ENCODE results near the gene ITPK1. TPM values are rescaled to one million over a fixed set of nuclear protein-coding genes. Genes with fewer than 3 reads are reported as not detected.

ITPK1 gene
- total RNA-seq, 3 donors from 2014 or later = 49.4 to 59.7 (median 59.1) TPM

DNA sequence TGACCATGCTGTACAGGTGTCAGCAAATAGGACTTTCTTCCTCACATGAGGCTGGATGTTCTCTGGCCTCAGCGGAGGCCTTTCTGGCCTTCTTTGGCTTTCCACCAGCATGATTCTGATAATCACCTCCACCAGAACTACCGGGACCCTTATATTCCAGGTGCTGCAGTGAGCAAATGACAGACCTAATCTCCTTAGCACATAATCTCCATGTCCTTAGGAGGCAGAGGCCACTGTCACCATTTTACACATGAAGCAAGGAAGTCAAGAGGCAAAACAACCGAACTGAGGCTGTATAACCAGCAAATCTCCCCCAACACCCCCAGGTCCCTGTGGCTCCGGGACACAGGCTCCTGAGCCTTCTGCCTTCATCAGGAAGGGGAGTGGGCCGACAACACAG is 91.2 kb downstream of the ITPK1 start:
- Mint-ChIP-seq H3K4me3 (no peak overlapping the region), H3K27me3 (ENCODE audit: low read depth) (no peaks in the 10 kb centered on the region), H3K9me3 (no peaks in the 10 kb centered on the region), H3K4me1 (ENCODE audit: low read depth) (peaks cover 17% of the 10 kb centered on the region), H3K36me3 (ENCODE audit: insufficient read depth) (peaks cover 8% of the 10 kb centered on the region)
- DNase-seq (no peak), ATAC-seq (no peak)

DNA sequence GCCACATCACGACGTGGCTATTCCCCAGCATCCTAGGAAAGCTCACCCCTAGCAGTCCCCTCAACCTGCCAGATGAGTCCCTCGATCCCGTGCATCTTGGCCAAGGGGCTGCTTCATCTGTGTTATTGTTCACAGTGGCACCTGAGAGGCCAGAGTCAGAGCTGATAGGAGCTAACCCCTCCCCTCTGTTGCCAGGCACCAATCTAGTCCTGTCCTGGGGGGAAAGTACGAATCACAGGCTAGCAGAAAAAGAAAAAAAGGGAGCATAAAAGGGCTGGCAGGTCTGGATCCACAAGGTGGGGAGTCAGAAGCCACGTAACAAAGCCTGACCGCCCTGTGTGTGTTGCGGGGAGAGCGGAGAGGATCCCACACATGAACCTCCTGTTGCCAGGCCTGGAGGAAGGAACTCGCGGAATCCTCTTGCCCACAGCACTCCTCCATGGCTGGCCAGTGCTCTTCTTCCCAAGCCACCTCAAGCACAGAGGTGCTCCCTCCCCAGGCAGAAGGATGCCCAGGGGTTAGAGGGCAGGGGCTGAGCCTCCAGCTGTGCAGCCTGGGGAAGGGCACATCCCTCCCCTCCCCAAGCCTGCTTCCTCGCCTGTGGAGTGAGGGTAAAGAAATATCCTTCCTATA is 91.8 kb downstream of the ITPK1 start:
- Mint-ChIP-seq H3K27me3 (ENCODE audit: low read depth) (no peaks in the 10 kb centered on the region), H3K9me3 (no peaks in the 10 kb centered on the region), H3K36me3 (ENCODE audit: insufficient read depth) (peaks cover 8% of the 10 kb centered on the region), H3K4me3 (no peak overlapping the region), H3K4me1 (ENCODE audit: low read depth) (peaks cover 17% of the 10 kb centered on the region)
- DNase-seq (no peak), ATAC-seq (no peak)

- Mint-ChIP-seq H3K27me3 (ENCODE audit: low read depth) (no peaks in the 10 kb centered on the region), H3K4me3 (no peak overlapping the region), H3K36me3 (ENCODE audit: insufficient read depth) (peaks cover 8% of the 10 kb centered on the region), H3K9me3 (no peaks in the 10 kb centered on the region), H3K4me1 (ENCODE audit: low read depth) (peaks cover 17% of the 10 kb centered on the region)
- DNase-seq = no peak
- ATAC-seq = no peak
Observed at GRCh38 chr14:93023039-93023438, 92.7 kb downstream of the ITPK1 start.

GRCh38 chr14:93019970-93020369 is 95.8 kb downstream of the ITPK1 start:
- peaks cover 6% of the 10 kb centered on the region for H3K36me3 Mint-ChIP-seq (ENCODE audit: insufficient read depth)
- no peaks in the 10 kb centered on the region for H3K9me3 Mint-ChIP-seq
- H3K27me3 Mint-ChIP-seq (ENCODE audit: low read depth) = no peaks in the 10 kb centered on the region
- ATAC-seq (no peak), DNase-seq (no peak)
- H3K4me1 Mint-ChIP-seq (ENCODE audit: low read depth) = peaks cover 7% of the 10 kb centered on the region
- H3K4me3 Mint-ChIP-seq = no peak overlapping the region

DNA sequence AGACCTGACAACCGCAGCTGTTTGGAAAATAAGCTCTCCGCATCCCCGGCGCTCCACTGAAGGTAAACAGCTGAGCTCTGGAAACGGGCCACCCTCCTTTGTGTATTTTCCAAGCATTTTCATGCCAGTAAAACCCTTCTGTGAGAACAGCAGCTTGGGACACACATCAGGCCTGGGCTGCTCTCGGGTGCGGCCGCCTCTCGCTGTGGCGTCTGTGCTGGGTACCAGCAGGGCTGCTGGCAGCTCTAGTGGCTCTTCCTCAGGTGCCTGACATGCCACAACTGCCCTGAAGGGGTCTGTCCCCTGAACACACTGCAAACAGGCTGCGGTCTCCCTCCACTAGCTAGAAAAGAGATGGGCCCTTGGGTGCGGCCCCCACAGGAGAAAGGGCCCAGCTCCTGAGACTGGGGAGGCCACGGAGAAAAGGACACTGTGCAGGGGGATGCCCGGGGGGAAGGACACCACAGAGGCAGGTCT is 96.3 kb downstream of the ITPK1 start:
- Mint-ChIP-seq H3K4me3 (no peak overlapping the region), H3K4me1 (ENCODE audit: low read depth) (peaks cover 10% of the 10 kb centered on the region), H3K27me3 (ENCODE audit: low read depth) (no peaks in the 10 kb centered on the region), H3K36me3 (ENCODE audit: insufficient read depth) (peaks cover 8% of the 10 kb centered on the region), H3K9me3 (no peaks in the 10 kb centered on the region)
- DNase-seq (no peak), ATAC-seq (no peak)

DNA sequence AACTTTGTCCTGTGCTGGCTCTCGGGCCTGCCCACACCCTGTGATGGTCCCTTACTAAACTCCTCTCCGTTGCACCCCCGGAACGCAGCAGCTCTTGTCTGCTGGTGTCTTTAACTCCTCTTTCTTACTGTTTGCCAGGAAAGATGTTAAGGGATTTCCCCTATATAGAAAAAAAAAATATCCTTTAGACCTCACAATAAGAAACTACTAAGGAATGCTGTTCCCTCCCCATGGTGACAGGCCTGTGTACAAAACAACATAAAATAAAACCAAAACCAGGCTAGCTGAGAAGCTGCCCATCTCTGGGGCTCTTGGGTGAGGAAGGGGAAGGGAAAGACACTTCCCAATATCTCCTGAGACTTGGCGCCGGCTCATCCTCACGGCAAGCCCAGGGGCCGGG is 97.4 kb downstream of the ITPK1 start:
- peaks cover 8% of the 10 kb centered on the region for H3K36me3 Mint-ChIP-seq (ENCODE audit: insufficient read depth)
- DNase-seq (no peak), ATAC-seq (no peak)
- H3K27me3 Mint-ChIP-seq (ENCODE audit: low read depth) = no peaks in the 10 kb centered on the region
- no peak overlapping the region for H3K4me3 Mint-ChIP-seq
- peaks cover 19% of the 10 kb centered on the region for H3K4me1 Mint-ChIP-seq (ENCODE audit: low read depth)
- no peaks in the 10 kb centered on the region for H3K9me3 Mint-ChIP-seq

GRCh38 chr14:93017898-93018297 is 97.8 kb downstream of the ITPK1 start:
- DNase-seq = no peak
- H3K4me1 Mint-ChIP-seq (ENCODE audit: low read depth) = peaks cover 23% of the 10 kb centered on the region
- no peaks in the 10 kb centered on the region for H3K27me3 Mint-ChIP-seq (ENCODE audit: low read depth)
- ATAC-seq = no peak
- peaks cover 8% of the 10 kb centered on the region for H3K36me3 Mint-ChIP-seq (ENCODE audit: insufficient read depth)
- no peaks in the 10 kb centered on the region for H3K9me3 Mint-ChIP-seq
- H3K4me3 Mint-ChIP-seq = no peak overlapping the region

DNA sequence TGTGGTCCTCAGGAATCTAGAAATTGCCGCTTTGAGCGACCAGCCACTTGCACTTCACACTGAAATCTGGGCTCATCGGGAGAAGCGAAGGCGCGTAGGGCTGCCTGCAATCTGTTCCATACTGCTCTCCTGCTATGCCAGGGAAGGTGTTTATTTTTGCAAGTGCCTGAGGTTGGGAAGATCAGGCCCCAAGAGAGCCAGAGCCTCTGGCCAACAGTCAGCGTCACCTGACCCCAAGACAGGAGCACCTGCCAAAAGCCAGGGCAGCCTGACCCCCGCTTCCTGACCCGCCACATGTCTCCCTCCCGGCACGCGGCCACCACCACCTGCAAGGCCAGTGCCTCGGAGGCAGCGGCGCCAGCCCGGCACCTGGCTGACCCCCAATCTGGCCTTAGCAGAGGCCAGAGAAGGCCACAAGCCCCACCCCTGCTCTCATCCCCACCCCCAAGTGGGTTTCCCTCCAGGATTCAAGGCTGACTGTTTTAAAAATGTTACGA is 98.4 kb downstream of the ITPK1 start:
- ATAC-seq = no peak
- H3K4me1 Mint-ChIP-seq (ENCODE audit: low read depth) = peaks cover 21% of the 10 kb centered on the region
- H3K9me3 Mint-ChIP-seq = no peaks in the 10 kb centered on the region
- no peak for DNase-seq
- no peaks in the 10 kb centered on the region for H3K27me3 Mint-ChIP-seq (ENCODE audit: low read depth)
- peaks cover 6% of the 10 kb centered on the region for H3K36me3 Mint-ChIP-seq (ENCODE audit: insufficient read depth)
- H3K4me3 Mint-ChIP-seq = no peak overlapping the region

DNA sequence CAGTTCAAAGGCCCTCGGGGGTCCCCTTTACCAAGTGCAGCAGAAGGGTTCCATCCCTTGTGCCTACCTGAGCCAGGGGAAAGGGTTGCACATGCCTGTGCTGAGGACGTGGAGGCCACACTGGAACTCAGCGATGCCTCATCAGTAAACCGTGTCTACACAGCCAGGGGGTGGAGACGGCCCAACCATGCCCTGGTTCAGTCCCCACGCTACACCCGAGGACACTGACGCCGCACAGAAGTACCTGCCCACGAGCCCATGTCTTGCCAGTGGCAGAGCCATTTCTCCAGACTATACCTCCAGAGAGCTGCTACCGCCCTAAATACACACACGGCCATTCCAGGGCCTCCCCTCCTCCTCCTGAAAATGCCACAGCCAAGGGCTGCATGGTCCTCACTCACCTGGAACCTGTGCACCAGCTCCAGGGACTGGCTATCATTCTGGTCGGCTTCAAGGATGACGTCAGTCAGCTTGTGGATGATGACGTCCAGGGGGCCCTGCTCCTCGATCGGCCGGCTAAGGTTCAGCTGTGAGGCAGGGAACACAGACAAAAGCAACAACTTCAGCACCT is 99.4 kb downstream of the ITPK1 start:
- DNase-seq = no peak
- Mint-ChIP-seq H3K36me3 (ENCODE audit: insufficient read depth) (peaks cover 2% of the 10 kb centered on the region), H3K4me3 (no peak overlapping the region), H3K4me1 (ENCODE audit: low read depth) (peaks cover 24% of the 10 kb centered on the region), H3K27me3 (ENCODE audit: low read depth) (no peaks in the 10 kb centered on the region), H3K9me3 (no peaks in the 10 kb centered on the region)
- no peak for ATAC-seq

GRCh38 chr14:93015505-93015904 is 100.2 kb downstream of the ITPK1 start:
- ATAC-seq (no peak), DNase-seq (no peak)
- H3K27me3 Mint-ChIP-seq (ENCODE audit: low read depth) = no peaks in the 10 kb centered on the region
- H3K4me1 Mint-ChIP-seq (ENCODE audit: low read depth) = peaks cover 24% of the 10 kb centered on the region
- no peaks in the 10 kb centered on the region for H3K9me3 Mint-ChIP-seq
- H3K36me3 Mint-ChIP-seq (ENCODE audit: insufficient read depth) = peaks cover 2% of the 10 kb centered on the region
- no peak overlapping the region for H3K4me3 Mint-ChIP-seq

GRCh38 chr14:93015064-93015463 is 100.7 kb downstream of the ITPK1 start:
- ATAC-seq = no peak
- no peak for DNase-seq
- H3K9me3 Mint-ChIP-seq = no peaks in the 10 kb centered on the region
- H3K4me3 Mint-ChIP-seq = no peak overlapping the region
- no peaks in the 10 kb centered on the region for H3K27me3 Mint-ChIP-seq (ENCODE audit: low read depth)
- peaks cover 24% of the 10 kb centered on the region for H3K4me1 Mint-ChIP-seq (ENCODE audit: low read depth)
- H3K36me3 Mint-ChIP-seq (ENCODE audit: insufficient read depth) = peaks cover 2% of the 10 kb centered on the region

DNA sequence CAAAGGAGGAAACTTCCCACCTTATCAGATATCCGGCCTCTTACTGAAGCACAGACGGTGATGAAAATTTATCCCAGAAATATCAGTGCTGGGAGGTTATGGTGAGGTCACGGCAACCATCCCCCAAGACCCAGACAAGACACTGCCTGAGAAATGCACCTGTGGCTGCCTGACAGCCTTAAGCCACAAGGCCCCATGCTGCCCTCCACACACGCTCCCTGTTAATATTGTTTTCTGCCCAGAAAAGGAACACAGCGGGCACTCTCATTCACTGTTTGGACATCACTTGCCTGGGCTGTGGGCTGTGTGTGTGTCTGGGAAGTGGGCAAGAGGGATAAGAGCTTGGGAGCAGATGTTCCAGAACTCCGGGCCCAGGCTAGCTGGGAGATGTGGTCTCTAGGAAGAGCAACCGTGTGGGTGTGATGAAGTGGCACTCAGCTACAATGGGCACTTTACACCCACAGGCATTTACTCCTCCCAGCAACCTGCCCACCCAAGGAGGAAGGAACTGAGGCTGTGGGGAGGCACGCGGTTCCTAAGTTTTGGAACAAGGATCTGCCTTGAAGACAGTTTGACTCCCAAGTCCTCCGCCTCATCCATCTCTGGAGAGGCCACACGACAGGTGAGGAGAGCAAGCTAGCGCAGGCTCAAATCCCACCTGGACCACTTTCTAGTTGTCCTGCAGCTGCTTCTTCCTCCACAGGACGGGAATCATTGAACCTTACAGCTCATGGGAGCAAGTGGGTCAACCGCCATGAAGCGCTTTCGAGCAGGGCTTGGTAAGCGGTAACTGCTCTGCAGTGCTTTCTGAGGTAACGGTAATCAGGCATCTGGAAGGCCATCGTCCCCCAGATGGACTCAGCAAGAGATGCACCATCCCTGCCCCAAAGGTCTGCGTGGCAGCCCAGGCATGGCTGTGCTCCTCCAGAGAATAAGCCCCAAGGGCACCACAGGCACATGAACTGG is 101.4 kb downstream of the ITPK1 start:
- DNase-seq = no peak
- Mint-ChIP-seq H3K9me3 (no peaks in the 10 kb centered on the region), H3K36me3 (ENCODE audit: insufficient read depth) (peaks cover 2% of the 10 kb centered on the region), H3K4me1 (ENCODE audit: low read depth) (peaks cover 24% of the 10 kb centered on the region), H3K4me3 (no peak overlapping the region), H3K27me3 (ENCODE audit: low read depth) (no peaks in the 10 kb centered on the region)
- ATAC-seq = no peak

DNA sequence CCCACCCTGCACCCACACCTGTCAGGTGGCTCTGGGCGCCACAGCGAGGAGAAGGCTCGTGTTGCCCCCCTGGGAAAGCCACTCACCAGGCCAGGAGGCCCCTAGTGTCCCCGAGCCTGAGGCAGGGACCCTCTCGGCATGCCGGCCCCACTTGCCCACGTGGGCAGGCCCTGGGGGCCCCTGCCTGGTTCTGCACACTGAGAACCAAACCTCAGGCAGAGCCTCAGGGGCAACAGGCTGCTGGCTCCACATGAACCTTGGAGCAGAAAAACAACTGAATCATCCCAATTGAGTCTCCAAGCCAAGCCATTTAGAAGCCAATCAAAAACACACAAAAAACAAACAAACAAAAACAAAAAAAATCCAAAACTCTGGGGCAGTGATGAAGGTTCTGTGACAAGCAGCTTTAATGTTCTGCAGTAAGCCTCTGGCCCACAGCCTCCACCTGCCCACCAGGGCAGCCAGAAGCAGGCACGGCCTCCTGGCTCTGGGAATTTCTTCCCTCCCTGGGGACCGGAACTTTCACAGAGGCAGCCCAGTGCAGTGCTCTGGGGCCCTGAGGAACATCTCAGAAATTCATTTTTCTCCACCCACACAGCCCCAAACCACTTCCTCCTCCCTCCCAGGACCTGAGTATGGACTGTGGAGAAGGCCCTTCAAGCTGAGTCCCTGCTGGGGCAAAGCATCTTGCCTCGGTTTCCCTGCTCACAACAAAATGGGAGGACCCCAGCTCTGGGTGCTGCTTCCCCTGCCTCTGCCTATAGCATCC is 102.6 kb downstream of the ITPK1 start:
- ATAC-seq (peak in 1 of 2 donors; percentile 51), DNase-seq (no peak)
- peaks cover 2% of the 10 kb centered on the region for H3K36me3 Mint-ChIP-seq (ENCODE audit: insufficient read depth)
- peaks cover 24% of the 10 kb centered on the region for H3K4me1 Mint-ChIP-seq (ENCODE audit: low read depth)
- H3K4me3 Mint-ChIP-seq = no peak overlapping the region
- H3K9me3 Mint-ChIP-seq = no peaks in the 10 kb centered on the region
- H3K27me3 Mint-ChIP-seq (ENCODE audit: low read depth) = no peaks in the 10 kb centered on the region

GRCh38 chr14:93012506-93012905 is 103.2 kb downstream of the ITPK1 start:
- no peak overlapping the region for H3K4me3 Mint-ChIP-seq
- H3K27me3 Mint-ChIP-seq (ENCODE audit: low read depth) = no peaks in the 10 kb centered on the region
- ATAC-seq (no peak), DNase-seq (no peak)
- peaks cover 2% of the 10 kb centered on the region for H3K36me3 Mint-ChIP-seq (ENCODE audit: insufficient read depth)
- H3K4me1 Mint-ChIP-seq (ENCODE audit: low read depth) = peaks cover 24% of the 10 kb centered on the region
- H3K9me3 Mint-ChIP-seq = no peaks in the 10 kb centered on the region

All from activated T-cell treated with anti-CD3 and anti-CD28 coated beads, Interleukin-2, amount 50 U/mL, for 4 hours (primary cell).